IMR-90 (cell line): ENCODE measurements around the gene SASH3. TPM values are rescaled to one million over a fixed set of nuclear protein-coding genes. Genes with fewer than 3 reads are reported as not detected.

Experiments
- ATAC-seq: fragments of 200-7000 bp; cut with Tn5 transposase; 2 replicates; pipeline ENCODE4 v1.9.1; 2020; ENCODE audit warnings: low read depth, mild to moderate bottlenecking, moderate library complexity
- BruUV-seq: library from RNA; stranded (reverse); fragments of 400-500 nt; replicated peaks from 2 replicates; lab custom pipeline; 2021; lab: Mats Ljungman, UMichigan
- CTCF ChIA-PET: fragments of 300-600 bp; formaldehyde crosslinking; extraction: SDS; loops from one replicate; lab custom pipeline; 2021; ENCODE audit warnings: antibody characterized with exemption; lab: Yijun Ruan, JAX
- POLR2A ChIA-PET: fragments of 300-600 bp; sonication (Branson Sonifier 250); formaldehyde crosslinking; loops from one replicate; lab custom pipeline; 2022; ENCODE audit warnings: antibody characterized with exemption; ENCODE audit not compliant: unreplicated experiment; lab: Charles Lee
- DNase-seq: peaks from one replicate; pipeline ENCODE4 v3.0.0; 2013
- H2AFZ ChIP-seq: replicated peaks from 2 replicates; pipeline ENCODE3; 2013; ENCODE audit warnings: low read length, mild to moderate bottlenecking; ENCODE audit not compliant: poor library complexity
- H2AK5ac ChIP-seq: 2 replicates; pipeline ENCODE4 v1.6.1; 2013; ENCODE audit warnings: low read depth, low read length, inconsistent platforms
- H2AK9ac ChIP-seq: replicated peaks from 2 replicates; pipeline ENCODE3; 2013; ENCODE audit warnings: mild to moderate bottlenecking, low read depth, low read length, moderate library complexity; ENCODE audit not compliant: poor library complexity
- H2BK120ac ChIP-seq: 2 replicates; pipeline ENCODE4 v1.6.1; 2013; ENCODE audit warnings: low read depth, low read length, inconsistent platforms
- H2BK15ac ChIP-seq: 3 replicates; pipeline ENCODE4 v1.6.1; 2013; ENCODE audit warnings: low read depth, low read length, inconsistent platforms
- H2BK20ac ChIP-seq: 2 replicates; pipeline ENCODE4 v1.6.1; 2013; ENCODE audit warnings: low read depth, mild to moderate bottlenecking, inconsistent platforms, low read length, moderate library complexity
- H2BK5ac ChIP-seq: 2 replicates; pipeline ENCODE4 v1.6.1; 2013; ENCODE audit warnings: mild to moderate bottlenecking, low read depth, low read length, inconsistent platforms; ENCODE audit not compliant: poor library complexity, severe bottlenecking
- H3K14ac ChIP-seq: replicated peaks from 2 replicates; pipeline ENCODE4 v1.6.1; 2013; ENCODE audit warnings: low read depth, low read length, inconsistent platforms
- H3K18ac ChIP-seq: 2 replicates; pipeline ENCODE4 v1.6.1; 2013; ENCODE audit warnings: low read depth, low read length, control low read depth
- H3K23ac ChIP-seq: 2 replicates; pipeline ENCODE4 v1.6.1; 2013; ENCODE audit warnings: low read depth, low read length, inconsistent platforms
- H3K27ac ChIP-seq: 2 replicates; pipeline ENCODE4 v1.5.1; 2013; ENCODE audit warnings: mild to moderate bottlenecking, control low read depth, low read length; ENCODE audit not compliant: insufficient read depth
- H3K27me3 ChIP-seq: 2 replicates; pipeline ENCODE4 v1.6.1; 2013; ENCODE audit warnings: low read length; ENCODE audit not compliant: control insufficient read depth, insufficient read depth
- H3K36me3 ChIP-seq: 2 replicates; pipeline ENCODE4 v1.6.1; 2013; ENCODE audit warnings: low read length, mixed read lengths; ENCODE audit not compliant: control insufficient read depth, insufficient read depth
- H3K4ac ChIP-seq: 2 replicates; pipeline ENCODE4 v1.6.1; 2013; ENCODE audit warnings: low read depth, low read length, inconsistent platforms
- H3K4me1 ChIP-seq: 2 replicates; pipeline ENCODE4 v1.6.1; 2013; ENCODE audit warnings: low read length, mixed read lengths; ENCODE audit not compliant: control insufficient read depth, insufficient read depth
- H3K4me2 ChIP-seq: 2 replicates; pipeline ENCODE4 v1.6.1; 2013; ENCODE audit warnings: low read depth, mild to moderate bottlenecking, control low read depth, low read length, moderate library complexity
- H3K4me3 ChIP-seq: 2 replicates; pipeline ENCODE4 v1.5.1; 2013; ENCODE audit warnings: low read depth, mild to moderate bottlenecking, control low read depth, low read length, moderate library complexity; ENCODE audit not compliant: insufficient read depth
- H3K56ac ChIP-seq: 2 replicates; pipeline ENCODE4 v1.6.1; 2013; ENCODE audit warnings: low read length, inconsistent platforms; ENCODE audit not compliant: insufficient read depth; ENCODE audit errors: extremely low read depth
- H3K79me1 ChIP-seq, 2 experiments: 2 replicates each; pipeline ENCODE4 v1.6.1; 2013; ENCODE audit warnings: low read length in 2 of 2, inconsistent platforms in 1 of 2, low read depth in 1 of 2
- H3K9ac ChIP-seq: 2 replicates; pipeline ENCODE4 v1.6.1; 2013; ENCODE audit warnings: low read depth, low read length, control low read depth
- H3K9me1 ChIP-seq: 2 replicates; pipeline ENCODE4 v1.6.1; 2013; ENCODE audit warnings: low read length, inconsistent platforms; ENCODE audit not compliant: insufficient read depth
- H3K9me3 ChIP-seq: 2 replicates; pipeline ENCODE4 v1.6.1; 2013; ENCODE audit warnings: low read length; ENCODE audit not compliant: control insufficient read depth, insufficient read depth
- H4K20me1 ChIP-seq: 2 replicates; pipeline ENCODE4 v1.6.1; 2013; ENCODE audit warnings: low read length, inconsistent platforms; ENCODE audit not compliant: insufficient read depth
- H4K5ac ChIP-seq: 2 replicates; pipeline ENCODE4 v1.6.1; 2013; ENCODE audit warnings: mild to moderate bottlenecking, low read depth, low read length, control low read depth
- H4K8ac ChIP-seq, 2 experiments: 2 replicates each; pipeline ENCODE4 v1.6.1; 2013; ENCODE audit warnings: low read depth in 2 of 2, low read length in 2 of 2, control low read depth in 1 of 2, inconsistent platforms in 1 of 2
- H4K91ac ChIP-seq: 2 replicates; pipeline ENCODE4 v1.6.1; 2013; ENCODE audit warnings: low read depth, low read length, inconsistent platforms; ENCODE audit not compliant: insufficient read depth
- CEBPB ChIP-seq: IDR thresholded peaks from 2 replicates; pipeline ENCODE4 v1.6.1; 2012; ENCODE audit warnings: low read depth, low read length, improper control_type of control experiment
- FOS ChIP-seq: fragments of 150-350 bp; IDR thresholded peaks from 2 replicates; pipeline ENCODE4 v1.6.1; 2016; ENCODE audit warnings: low read depth, low read length
- RCOR1 ChIP-seq: IDR thresholded peaks from 2 replicates; pipeline ENCODE4 v1.6.1; 2012; ENCODE audit warnings: mild to moderate bottlenecking, low read length, improper control_type of control experiment; ENCODE audit not compliant: insufficient replicate concordance
- SMC3 ChIP-seq: fragments of 150-350 bp; IDR thresholded peaks from 2 replicates; pipeline ENCODE4 v1.6.1; 2016; ENCODE audit warnings: low read depth, mild to moderate bottlenecking, antibody characterized with exemption, low read length, moderate library complexity
- WGBS, 2 experiments: methylation state at CpG; one replicate each; pipeline versions ENCODE4 v1.1.5 to v1.1.7; 2013; ENCODE audit warnings: missing lambda C conversion rate in 2 of 2; ENCODE audit not compliant: insufficient read length in 1 of 2; ENCODE audit errors: extremely low coverage in 2 of 2; 5-methylcytosine and 5-hydroxymethylcytosine counted together
- dilution Hi-C: fragments of 300-500 bp; cut with HindIII; formaldehyde crosslinking; loops from one replicate; pipeline ENCODE4 v1.14.3; 2018; ENCODE audit warnings: low sequenced_read_pairs; ENCODE audit not compliant: unreplicated experiment
- in situ Hi-C: fragments of 300-500 bp; cut with MboI; formaldehyde crosslinking; loops from 3 replicates; pipeline ENCODE4 v1.14.3; 2019; ENCODE audit warnings: low sequenced_read_pairs, inconsistent platforms, mixed read lengths
- intact Hi-C: fragments of 100-400 bp; cut with micrococcal nuclease; formaldehyde crosslinking; loops from 2 replicates; pipeline ENCODE4 v1.10.0; 2022
- polyA plus RNA-seq, 3 experiments: library from polyadenylated mRNA; depleted of rRNA; stranded (reverse); fragments of >200 nt; gene quantifications; 2 replicates each; pipeline ENCODE4 v1.2.3, GENCODE V29; 2012; ENCODE audit warnings: low replicate concordance in 1 of 3
- total RNA-seq: library from RNA; depleted of rRNA; stranded (reverse); fragments of >200 nt; gene quantifications from 2 replicates; pipeline ENCODE4 v1.2.3, GENCODE V29; 2012
- TF ChIP-seq, protein P1 (sequence below): conservative IDR thresholded peaks from 2 replicates; pipeline ENCODE4 v1.5.1; 2012; ENCODE audit warnings: mild to moderate bottlenecking, low read depth, low read length, improper control_type of control experiment

SASH3 gene
- total and polyA plus RNA-seq, 2 of the 4 experiments (the other 2 are of a cell fraction): not detected

DNA sequence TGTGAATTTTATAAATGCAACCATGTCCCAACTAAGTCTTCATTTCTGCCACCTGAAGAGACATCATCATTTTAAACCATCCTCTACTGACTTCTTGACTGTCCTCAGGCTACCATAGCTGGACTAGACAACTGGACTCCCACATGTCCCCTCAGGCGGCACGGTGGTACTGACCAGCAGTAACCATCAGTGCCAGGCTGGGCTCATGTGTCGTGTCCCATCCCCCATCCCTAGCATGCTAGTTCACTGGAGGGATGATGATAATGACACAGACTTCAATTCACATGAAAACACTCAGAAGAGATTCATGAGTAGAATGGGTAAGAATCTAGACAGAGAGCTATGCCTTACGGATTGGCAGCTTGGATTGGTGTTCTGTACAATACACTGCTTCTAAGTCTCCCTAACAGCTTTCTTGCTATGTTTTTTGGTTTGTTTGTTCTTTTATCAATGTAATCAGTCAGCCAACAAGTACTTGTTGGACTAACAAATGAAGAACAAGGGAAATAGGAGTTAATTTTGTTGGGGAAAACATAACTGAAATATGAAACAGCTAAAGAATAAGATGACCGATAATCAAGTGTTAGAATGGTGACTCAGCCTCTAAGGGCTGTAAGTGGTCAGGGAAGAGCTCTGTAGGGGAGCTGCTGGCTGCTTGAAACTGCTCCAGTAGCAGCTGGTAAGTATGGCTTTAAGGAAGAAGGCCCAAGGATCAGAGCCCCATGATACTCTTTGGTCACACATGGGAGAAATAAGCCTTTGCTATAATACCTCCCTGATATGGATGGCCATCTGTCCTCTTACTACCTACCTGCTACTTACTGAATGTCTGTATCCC, 53.6 kb downstream of the SASH3 start:
- Histone ChIP-seq H3K36me3 (no peaks in the 10 kb centered on the region), H4K8ac (no peak overlapping the region), H3K56ac (no peak overlapping the region), H3K23ac (no peak overlapping the region), H2AK9ac (no peak overlapping the region), H3K14ac (no peak overlapping the region), H4K91ac (no peak overlapping the region), H3K27ac (no peak overlapping the region), H2AFZ (no peak overlapping the region), H3K4me2 (peak overlapping the region; percentile 17), H3K9me3 (no peaks in the 10 kb centered on the region), H3K4ac (no peak overlapping the region), H2BK15ac (no peak overlapping the region), H3K27me3 (no peaks in the 10 kb centered on the region), H3K18ac (no peak overlapping the region), H2AK5ac (no peak overlapping the region), H2BK20ac (no peak overlapping the region), H4K5ac (peak overlapping the region; percentile 11), H3K9me1 (no peaks in the 10 kb centered on the region; the same call in 1 of the 2 replicates), H3K79me1 (peaks cover 3 to 8% of the 10 kb centered on the region in 2 experiments; a peak in 2 of 4 replicates), H3K9ac (no peak overlapping the region), H3K4me3 (no peak overlapping the region), H3K4me1 (peaks cover 4% of the 10 kb centered on the region), H2BK5ac (no peak overlapping the region), H4K20me1 (peaks cover 17% of the 10 kb centered on the region), H2BK120ac (no peak overlapping the region)
- no TSS peak for BruUV-seq
- TF ChIP-seq, protein P1, sequence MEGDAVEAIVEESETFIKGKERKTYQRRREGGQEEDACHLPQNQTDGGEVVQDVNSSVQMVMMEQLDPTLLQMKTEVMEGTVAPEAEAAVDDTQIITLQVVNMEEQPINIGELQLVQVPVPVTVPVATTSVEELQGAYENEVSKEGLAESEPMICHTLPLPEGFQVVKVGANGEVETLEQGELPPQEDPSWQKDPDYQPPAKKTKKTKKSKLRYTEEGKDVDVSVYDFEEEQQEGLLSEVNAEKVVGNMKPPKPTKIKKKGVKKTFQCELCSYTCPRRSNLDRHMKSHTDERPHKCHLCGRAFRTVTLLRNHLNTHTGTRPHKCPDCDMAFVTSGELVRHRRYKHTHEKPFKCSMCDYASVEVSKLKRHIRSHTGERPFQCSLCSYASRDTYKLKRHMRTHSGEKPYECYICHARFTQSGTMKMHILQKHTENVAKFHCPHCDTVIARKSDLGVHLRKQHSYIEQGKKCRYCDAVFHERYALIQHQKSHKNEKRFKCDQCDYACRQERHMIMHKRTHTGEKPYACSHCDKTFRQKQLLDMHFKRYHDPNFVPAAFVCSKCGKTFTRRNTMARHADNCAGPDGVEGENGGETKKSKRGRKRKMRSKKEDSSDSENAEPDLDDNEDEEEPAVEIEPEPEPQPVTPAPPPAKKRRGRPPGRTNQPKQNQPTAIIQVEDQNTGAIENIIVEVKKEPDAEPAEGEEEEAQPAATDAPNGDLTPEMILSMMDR: no peak
- TF ChIP-seq FOS: 0 out of 2 replicates have a peak, but pooled peaks have one; percentile 20
- TF ChIP-seq SMC3: no peak
- TF ChIP-seq RCOR1: no peak
- no peak for TF ChIP-seq CEBPB
- in situ Hi-C loops (no loop called here), intact Hi-C loops (no loop called here), dilution Hi-C loops (no loop called here)
- POLR2A ChIA-PET: no interaction called here
- ATAC-seq: peak; percentile 97
- WGBS, 2 experiments: 29% methylated on average over 1 of the region's 5 CpGs; no CpG with 5 or more reads in 1 of the 2 experiments
- CTCF ChIA-PET: interaction anchor here (0.7 kb wide), 1 partner anchor 21 kb away, joined by 3 read pairs; no protein-coding TSS in a partner anchor
- DNase-seq: peak; percentile 73
